CD14-positive monocyte (primary cell): ENCODE measurements around the gene RASL10B. TPM values are rescaled to one million over a fixed set of nuclear protein-coding genes. Genes with fewer than 3 reads are reported as not detected.

ENCODE experiments used
- DNase-seq, 3 donors: peaks; one replicate each; pipeline ENCODE4 v3.0.0-alpha.2; 2011 to 2022
- H2AFZ ChIP-seq: 2 replicates; pipeline ENCODE4 v1.6.0; 2012; ENCODE audit warnings: mild to moderate bottlenecking, low read depth, low read length, inconsistent platforms; ENCODE audit not compliant: insufficient read depth, poor library complexity, severe bottlenecking
- H3K27ac ChIP-seq, 2 donors: 1 replicate in 1 of 2; 2 replicates in 1 of 2; pipeline ENCODE4 v1.5.1; 2012 to 2013; ENCODE audit warnings: low read length in 2 of 2, control low read depth in 1 of 2, inconsistent platforms in 1 of 2, low read depth in 1 of 2, mild to moderate bottlenecking in 1 of 2
- H3K27me3 ChIP-seq, 2 donors: one replicate each; pipeline versions ENCODE4 v1.6.0 to v1.6.1; 2011 to 2013; ENCODE audit warnings: low read length in 2 of 2; ENCODE audit not compliant: control insufficient read depth in 2 of 2, insufficient read depth in 2 of 2
- H3K36me3 ChIP-seq, 2 donors: replicated peaks in 1 of 2; 1 replicate in 1 of 2; 2 replicates in 1 of 2; pipeline versions ENCODE4 v1.5.1 to v1.6.1; 2012 to 2013; ENCODE audit warnings: low read length in 2 of 2, control low read depth in 1 of 2, inconsistent platforms in 1 of 2, mild to moderate bottlenecking in 1 of 2; ENCODE audit not compliant: insufficient read depth in 2 of 2, control insufficient read depth in 1 of 2
- H3K4me1 ChIP-seq, 2 donors: 1 replicate in 1 of 2; 2 replicates in 1 of 2; pipeline versions ENCODE4 v1.5.1 to v1.6.1; 2012 to 2013; ENCODE audit warnings: low read length in 2 of 2, control low read depth in 1 of 2, inconsistent platforms in 1 of 2, mild to moderate bottlenecking in 1 of 2, moderate library complexity in 1 of 2; ENCODE audit not compliant: insufficient read depth in 2 of 2, control insufficient read depth in 1 of 2
- H3K4me2 ChIP-seq: replicated peaks from 2 replicates; pipeline ENCODE3; 2012; ENCODE audit warnings: low read length, moderate library complexity, mild to moderate bottlenecking; ENCODE audit not compliant: poor library complexity, severe bottlenecking; ENCODE audit errors: extremely low read depth
- H3K4me3 ChIP-seq, 3 experiments: fragments of 200-600 bp in 1 of 3; sonication (generic) in 1 of 3; replicated peaks in 1 of 3; 1 replicate in 2 of 3; 2 replicates in 1 of 3; pipeline ENCODE4 v1.5.1; 2011 to 2013; ENCODE audit warnings: low read length in 3 of 3, mild to moderate bottlenecking in 3 of 3, control low read depth in 2 of 3, low read depth in 2 of 3, inconsistent platforms in 1 of 3, moderate library complexity in 1 of 3
- H3K79me2 ChIP-seq: 2 replicates; pipeline ENCODE4 v1.6.0; 2012; ENCODE audit warnings: mild to moderate bottlenecking, control low read depth, inconsistent platforms, low read length, moderate library complexity; ENCODE audit not compliant: insufficient read depth
- H3K9ac ChIP-seq: 2 replicates; pipeline ENCODE4 v1.6.0; 2017; ENCODE audit warnings: low read length, mild to moderate bottlenecking; ENCODE audit not compliant: insufficient read depth, poor library complexity, severe bottlenecking
- H3K9me3 ChIP-seq, 2 donors: replicated peaks in 1 of 2; 1 replicate in 1 of 2; 2 replicates in 1 of 2; pipeline versions ENCODE4 v1.5.1 to v1.6.1; 2012 to 2013; ENCODE audit warnings: low read length in 2 of 2, control low read depth in 1 of 2; ENCODE audit not compliant: control insufficient read depth in 1 of 2, insufficient read depth in 1 of 2
- H4K20me1 ChIP-seq: 2 replicates; pipeline ENCODE4 v1.6.0; 2012; ENCODE audit warnings: mild to moderate bottlenecking, low read length, control low read depth, moderate library complexity; ENCODE audit not compliant: insufficient read depth
- H3K27ac Mint-ChIP-seq, 7 donors: one replicate each; pipeline ENCODE4 v1.8.0; 2020; ENCODE audit warnings: mild to moderate bottlenecking in 7 of 7, mixed read lengths in 7 of 7, moderate library complexity in 6 of 7, inconsistent platforms in 2 of 7
- H3K27me3 Mint-ChIP-seq, 3 donors: one replicate each; pipeline ENCODE4 v1.8.0; 2021 to 2022; ENCODE audit warnings: low read depth in 3 of 3, mild to moderate bottlenecking in 3 of 3, mixed read lengths in 3 of 3, moderate library complexity in 3 of 3, inconsistent platforms in 1 of 3
- H3K36me3 Mint-ChIP-seq, 2 donors: one replicate each; pipeline ENCODE4 v1.8.0; 2020; ENCODE audit warnings: mixed read lengths in 2 of 2, inconsistent platforms in 1 of 2, mild to moderate bottlenecking in 1 of 2
- H3K4me1 Mint-ChIP-seq: one replicate; pipeline ENCODE4 v1.8.0; 2020; ENCODE audit warnings: mild to moderate bottlenecking, mixed read lengths
- H3K4me3 Mint-ChIP-seq, 2 donors: one replicate each; pipeline ENCODE4 v1.8.0; 2020; ENCODE audit warnings: mild to moderate bottlenecking in 2 of 2, mixed read lengths in 2 of 2, moderate library complexity in 1 of 2
- H3K9me3 Mint-ChIP-seq, 7 donors: one replicate each; pipeline ENCODE4 v1.8.0; 2020 to 2022; ENCODE audit warnings: mixed read lengths in 7 of 7, mild to moderate bottlenecking in 6 of 7, moderate library complexity in 6 of 7, inconsistent platforms in 2 of 7
- WGBS: methylation state at CpG from one replicate; pipeline ENCODE4 v1.1.5; 2013; ENCODE audit warnings: missing lambda C conversion rate; ENCODE audit not compliant: insufficient coverage; 5-methylcytosine and 5-hydroxymethylcytosine counted together
- intact Hi-C, 2 donors: fragments of 100-400 bp; cut with micrococcal nuclease; formaldehyde crosslinking; loops; one replicate each; pipeline versions ENCODE4 v1.15.0 to v1.15.1; 2023
- polyA plus RNA-seq, 3 donors: library from polyadenylated mRNA; depleted of rRNA in 1 of 3; unstranded in 2 of 3; stranded (reverse) in 1 of 3; fragments of 300-500 nt in 2 of 3; fragments of >200 nt in 1 of 3; fragmentation: Illumina TruSeq in 2 of 3; gene quantifications; 1 replicate in 2 of 3; 2 replicates in 1 of 3; pipeline ENCODE4 v1.2.3, GENCODE V29; 2012 to 2021
- TF ChIP-seq, protein P1 (sequence below): fragments of 200-600 bp; IDR thresholded peaks from one replicate; pipeline ENCODE4 v1.8.0; 2022; ENCODE audit warnings: antibody characterized with exemption, mild to moderate bottlenecking

The RASL10B gene
- polyA plus RNA-seq, 3 donors = not detected

- Mint-ChIP-seq H3K27ac (no peak overlapping the region), H3K4me3 (no peak overlapping the region), H3K9me3 (peaks cover 0 to 4% (median 0%) of the 10 kb centered on the region in 7 donors), H3K36me3 (no peaks in the 10 kb centered on the region), H3K27me3 (peaks cover 9 to 28% (median 11%) of the 10 kb centered on the region in 3 donors), H3K4me1 (peaks cover 22% of the 10 kb centered on the region)
- Histone ChIP-seq H3K27ac (no peak overlapping the region), H3K79me2 (no peaks in the 10 kb centered on the region), H2AFZ (no peak overlapping the region), H3K27me3 (peaks cover 0 to 4% of the 10 kb centered on the region in 2 donors), H3K4me3 (no peak overlapping the region), H3K4me1 (peaks cover 17% of the 10 kb centered on the region in 2 donors), H3K9ac (no peak overlapping the region), H4K20me1 (no peaks in the 10 kb centered on the region), H3K36me3 (no peaks in the 10 kb centered on the region), H3K4me2 (no peak overlapping the region), H3K9me3 (no peaks in the 10 kb centered on the region)
- no peak for DNase-seq
- intact Hi-C loops = no loop called here
- TF ChIP-seq, protein P1, sequence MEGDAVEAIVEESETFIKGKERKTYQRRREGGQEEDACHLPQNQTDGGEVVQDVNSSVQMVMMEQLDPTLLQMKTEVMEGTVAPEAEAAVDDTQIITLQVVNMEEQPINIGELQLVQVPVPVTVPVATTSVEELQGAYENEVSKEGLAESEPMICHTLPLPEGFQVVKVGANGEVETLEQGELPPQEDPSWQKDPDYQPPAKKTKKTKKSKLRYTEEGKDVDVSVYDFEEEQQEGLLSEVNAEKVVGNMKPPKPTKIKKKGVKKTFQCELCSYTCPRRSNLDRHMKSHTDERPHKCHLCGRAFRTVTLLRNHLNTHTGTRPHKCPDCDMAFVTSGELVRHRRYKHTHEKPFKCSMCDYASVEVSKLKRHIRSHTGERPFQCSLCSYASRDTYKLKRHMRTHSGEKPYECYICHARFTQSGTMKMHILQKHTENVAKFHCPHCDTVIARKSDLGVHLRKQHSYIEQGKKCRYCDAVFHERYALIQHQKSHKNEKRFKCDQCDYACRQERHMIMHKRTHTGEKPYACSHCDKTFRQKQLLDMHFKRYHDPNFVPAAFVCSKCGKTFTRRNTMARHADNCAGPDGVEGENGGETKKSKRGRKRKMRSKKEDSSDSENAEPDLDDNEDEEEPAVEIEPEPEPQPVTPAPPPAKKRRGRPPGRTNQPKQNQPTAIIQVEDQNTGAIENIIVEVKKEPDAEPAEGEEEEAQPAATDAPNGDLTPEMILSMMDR = no peak
- WGBS = 84% methylated on average over 4 of the region's 5 CpGs
Observed at GRCh38 chr17:35775039-35775438, 43.6 kb downstream of the RASL10B start.

DNA sequence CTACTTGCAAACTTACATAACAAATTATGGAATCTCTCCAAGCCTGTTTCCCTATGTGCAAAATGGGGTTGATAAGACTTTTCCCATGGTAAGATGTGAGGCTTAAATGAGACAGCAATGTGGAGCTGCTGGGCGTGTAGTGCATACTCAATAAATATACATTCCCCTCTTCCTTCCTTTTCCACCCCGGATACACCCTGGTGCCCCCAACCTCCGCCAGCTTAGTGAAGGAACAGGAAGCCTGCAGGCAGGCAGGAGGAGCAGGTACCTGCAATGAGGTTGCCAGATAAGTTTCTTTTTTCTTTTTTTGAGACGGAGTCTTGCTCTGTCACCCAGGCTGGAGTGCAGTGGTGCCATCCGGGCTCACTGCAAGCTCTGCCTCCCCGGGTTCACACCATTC is 44.1 kb downstream of the RASL10B start:
- Histone ChIP-seq H3K9ac (no peak overlapping the region), H3K36me3 (no peaks in the 10 kb centered on the region), H3K27ac (no peak overlapping the region), H4K20me1 (no peaks in the 10 kb centered on the region), H3K27me3 (peaks cover 0 to 4% of the 10 kb centered on the region in 2 donors), H3K79me2 (no peaks in the 10 kb centered on the region), H2AFZ (no peak overlapping the region), H3K9me3 (no peaks in the 10 kb centered on the region), H3K4me3 (no peak overlapping the region), H3K4me2 (no peak overlapping the region), H3K4me1 (peaks cover 17% of the 10 kb centered on the region in 2 donors)
- intact Hi-C loops = no loop called here
- DNase-seq = no peak
- peaks cover 22% of the 10 kb centered on the region for H3K4me1 Mint-ChIP-seq
- H3K36me3 Mint-ChIP-seq = no peaks in the 10 kb centered on the region
- H3K27me3 Mint-ChIP-seq = peaks cover 9 to 31% (median 13%) of the 10 kb centered on the region in 3 donors
- TF ChIP-seq, protein P1 = no peak
- WGBS = no CpG with 5 or more reads among the region's 6 CpGs
- H3K4me3 Mint-ChIP-seq = peak overlapping the region in 1 of 2 donors; percentile 26
- no peak overlapping the region for H3K27ac Mint-ChIP-seq
- H3K9me3 Mint-ChIP-seq = peaks cover 0 to 2% (median 0%) of the 10 kb centered on the region in 7 donors
